ENCODE measurements around the gene SSTR1.

SSTR1 gene

GRCh38 chr14:38238332-38238731 lies 30.6 kb downstream of the SSTR1 start:
- no peak for DNase-seq (ENCODE audit: low spot score)

- DNase-seq (ENCODE audit: low spot score), result no peak
Measured at GRCh38 chr14:38238878-38239277, 31.2 kb downstream of the SSTR1 start.

GRCh38 chr14:38243696-38244240 lies 36.1 kb downstream of the SSTR1 start:
- no peak for DNase-seq (ENCODE audit: low spot score)

- no peak for DNase-seq (ENCODE audit: low spot score)
Measured at GRCh38 chr14:38248321-38249028, 40.8 kb downstream of the SSTR1 start.

GRCh38 chr14:38250331-38250730 lies 42.6 kb downstream of the SSTR1 start:
- no peak for DNase-seq (ENCODE audit: low spot score)

GRCh38 chr14:38252066-38252710 lies 44.5 kb downstream of the SSTR1 start:
- DNase-seq (ENCODE audit: low spot score), result no peak

- DNase-seq (ENCODE audit: low spot score), result no peak
Measured at GRCh38 chr14:38253676-38254075, 46.0 kb downstream of the SSTR1 start.

GRCh38 chr14:38254571-38255407 lies 47.1 kb downstream of the SSTR1 start:
- DNase-seq (ENCODE audit: low spot score), result no peak

GRCh38 chr14:38255408-38255672 lies 47.6 kb downstream of the SSTR1 start:
- DNase-seq (ENCODE audit: low spot score), result no peak

GRCh38 chr14:38255673-38256532 lies 48.2 kb downstream of the SSTR1 start, which contains the start of gene CLEC14A:
CLEC14A (minus strand) TSS chr14:38256093; CDS start chr14:38256022, 71 bp downstream.
- DNase-seq (ENCODE audit: low spot score), result no peak

GRCh38 chr14:38256533-38256840 lies 48.8 kb downstream of the SSTR1 start:
- no peak for DNase-seq (ENCODE audit: low spot score)

GRCh38 chr14:38257507-38257906 lies 49.8 kb downstream of the SSTR1 start:
- no peak for DNase-seq (ENCODE audit: low spot score)

- no peak for DNase-seq (ENCODE audit: low spot score)
Measured at GRCh38 chr14:38261620-38262019, 53.9 kb downstream of the SSTR1 start.
